ENCODE results near the gene ERVW-1.
"Not testable (repeated sequence)": the region's sequence is repeated elsewhere in the genome, so short reads cannot be mapped to it uniquely, and the experiment has no call there.

ERVW-1 gene

DNA sequence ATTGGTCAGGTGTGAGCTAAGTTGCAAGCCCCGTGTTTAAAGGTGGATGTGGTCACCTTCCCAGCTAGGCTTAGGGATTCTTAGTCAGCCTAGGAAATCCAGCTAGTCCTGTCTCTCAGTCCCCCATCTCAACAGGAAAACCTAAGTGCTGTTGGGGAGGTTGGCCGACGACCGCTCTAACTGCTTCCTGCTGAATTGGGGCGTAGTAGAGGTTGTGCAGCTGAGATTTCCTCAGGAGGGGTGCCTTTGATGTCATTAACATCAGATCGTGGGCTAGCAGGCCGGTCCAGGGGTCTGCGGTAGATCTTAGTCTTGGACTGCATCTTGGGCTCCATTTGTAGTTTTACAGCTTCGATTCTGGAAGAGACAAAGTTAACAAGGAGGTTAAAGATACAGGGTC is 9.2 kb downstream of the ERVW-1 start:
- not testable (repeated sequence) for DNase-seq (ENCODE audit: low spot score)

GRCh38 chr7:92466682-92467081 is 11.1 kb downstream of the ERVW-1 start:
- DNase-seq (ENCODE audit: low spot score): no peak

DNA sequence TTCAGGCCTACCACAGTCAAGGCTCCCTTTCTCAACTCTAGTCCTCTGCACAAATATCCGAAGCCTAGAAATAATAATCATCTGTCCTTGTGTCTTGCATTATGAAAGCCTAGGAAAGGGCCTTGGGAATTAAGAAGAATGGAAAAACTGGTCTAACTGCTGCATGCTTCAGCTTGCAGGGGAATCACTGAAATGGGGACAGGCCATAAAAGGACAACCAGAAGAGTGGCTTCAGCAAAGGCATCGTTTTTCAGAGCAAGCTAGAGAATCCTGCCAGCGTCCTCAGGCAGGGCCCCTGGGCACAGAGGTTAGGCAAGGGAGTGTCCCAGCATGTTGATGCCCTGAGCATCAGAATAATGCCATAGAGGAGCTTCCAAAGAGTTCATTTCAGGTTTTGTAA is 13.2 kb downstream of the ERVW-1 start:
- no peak for DNase-seq (ENCODE audit: low spot score)

GRCh38 chr7:92462560-92462959 is 15.2 kb downstream of the ERVW-1 start:
- DNase-seq (ENCODE audit: low spot score): no peak

DNA sequence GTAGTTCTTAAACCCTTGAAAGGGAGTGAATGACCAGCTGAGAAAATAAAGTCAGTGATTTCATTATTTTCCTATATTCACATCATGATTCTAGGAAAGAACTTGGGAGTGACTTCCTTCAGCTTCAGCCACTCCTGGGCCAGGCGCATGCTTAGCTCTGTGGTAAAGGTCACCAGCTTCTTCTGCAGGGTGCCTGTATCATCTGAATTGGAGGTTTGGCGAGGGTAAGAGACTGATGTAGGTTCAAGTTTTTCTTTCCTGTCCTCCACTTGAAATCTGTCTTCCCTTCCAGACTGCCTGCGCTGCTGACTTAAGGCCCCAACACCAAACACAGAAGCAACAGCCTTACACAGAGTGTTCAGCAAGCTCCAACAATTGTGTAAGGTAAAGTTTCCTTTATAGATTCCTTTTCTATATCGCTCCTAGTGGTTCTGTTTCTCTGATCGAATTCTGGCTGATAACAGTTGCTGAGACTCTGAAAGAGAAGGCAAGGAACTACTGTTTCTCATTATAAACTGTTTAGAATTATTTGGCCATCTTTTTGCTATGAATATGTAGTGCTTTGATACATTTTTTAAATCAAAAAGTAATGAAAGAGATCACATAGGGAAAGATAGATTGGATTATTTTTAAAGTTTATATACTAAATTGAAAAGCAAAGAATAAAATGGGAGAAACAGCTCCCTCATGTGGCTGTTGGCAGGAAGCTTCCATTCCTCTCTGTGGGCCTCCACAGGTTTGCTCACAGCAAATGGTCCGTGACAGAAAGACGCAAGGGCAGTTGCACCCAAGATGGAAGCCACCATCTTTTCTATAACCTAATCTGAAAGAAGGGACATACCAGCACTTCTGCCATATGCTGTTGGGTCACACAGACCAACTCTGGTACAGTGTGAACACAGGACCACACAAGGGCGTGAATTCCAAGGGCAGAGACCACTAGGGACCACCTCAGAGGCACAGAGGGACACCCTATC is 16.4 kb downstream of the ERVW-1 start:
- DNase-seq (ENCODE audit: low spot score): peak; percentile 71

DNA sequence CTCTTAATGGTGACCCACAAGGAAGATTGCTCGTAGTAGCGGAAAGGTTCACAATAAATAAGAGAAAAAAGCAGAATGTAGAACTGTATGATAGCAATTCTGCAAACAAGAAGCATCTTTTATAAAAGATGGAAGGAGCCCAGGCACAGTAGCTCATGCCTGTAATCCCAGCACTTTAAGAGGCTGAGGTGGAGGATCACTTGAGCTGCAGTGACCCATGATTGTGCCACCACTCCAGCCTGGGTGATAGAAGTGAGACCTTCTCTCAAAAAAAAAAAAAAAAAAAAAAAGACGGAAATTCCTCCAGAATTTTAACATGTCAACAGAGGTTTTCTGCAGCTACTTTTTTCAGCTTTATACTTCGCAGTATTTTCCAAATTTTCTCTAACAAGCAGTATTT is 17.2 kb downstream of the ERVW-1 start:
- no peak for DNase-seq (ENCODE audit: low spot score)

DNA sequence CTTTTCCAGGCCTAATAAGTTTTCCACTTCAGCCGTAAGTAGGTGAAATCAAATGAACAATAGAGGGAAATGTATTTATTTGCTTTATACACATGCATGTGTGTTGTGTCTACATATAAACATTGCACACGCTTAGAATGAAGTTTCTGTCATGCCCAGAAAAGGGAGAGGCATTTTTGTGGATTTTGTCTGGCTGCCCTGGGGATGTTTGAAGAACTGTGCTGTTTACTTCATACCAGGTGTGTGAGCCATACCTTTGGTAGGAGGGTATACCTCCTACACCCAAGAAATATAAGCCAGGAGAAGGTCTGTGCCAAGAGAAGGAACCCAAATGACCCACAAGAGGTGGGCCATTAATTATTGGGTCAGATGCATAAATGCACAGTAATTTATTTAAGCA is 17.6 kb downstream of the ERVW-1 start:
- no peak for DNase-seq (ENCODE audit: low spot score)

GRCh38 chr7:92456236-92456635 is 21.5 kb downstream of the ERVW-1 start:
- peak; percentile 10 for DNase-seq (ENCODE audit: low spot score)

DNA sequence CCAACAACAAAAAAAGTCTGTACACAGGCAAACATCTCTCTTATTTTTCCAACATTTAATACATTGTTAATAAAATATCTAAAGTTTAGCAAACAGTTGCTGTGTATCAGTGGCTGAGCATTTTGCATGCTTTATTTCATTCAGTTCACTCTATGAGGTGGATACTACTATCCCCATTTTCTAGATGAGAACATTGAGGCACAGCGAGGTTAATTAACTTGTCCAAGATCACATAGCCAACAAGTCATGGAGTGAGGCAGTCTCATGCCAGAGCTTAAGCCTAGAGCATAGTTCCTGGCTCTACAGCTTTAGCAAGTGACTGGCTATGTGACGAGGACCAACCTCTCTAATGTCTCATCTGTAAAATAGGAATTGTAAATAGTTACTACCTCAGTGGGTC is 26.1 kb downstream of the ERVW-1 start:
- no peak for DNase-seq (ENCODE audit: low spot score)

GRCh38 chr7:92448205-92448747 is 29.5 kb downstream of the ERVW-1 start:
- peak; percentile 48 for DNase-seq (ENCODE audit: low spot score)

DNA sequence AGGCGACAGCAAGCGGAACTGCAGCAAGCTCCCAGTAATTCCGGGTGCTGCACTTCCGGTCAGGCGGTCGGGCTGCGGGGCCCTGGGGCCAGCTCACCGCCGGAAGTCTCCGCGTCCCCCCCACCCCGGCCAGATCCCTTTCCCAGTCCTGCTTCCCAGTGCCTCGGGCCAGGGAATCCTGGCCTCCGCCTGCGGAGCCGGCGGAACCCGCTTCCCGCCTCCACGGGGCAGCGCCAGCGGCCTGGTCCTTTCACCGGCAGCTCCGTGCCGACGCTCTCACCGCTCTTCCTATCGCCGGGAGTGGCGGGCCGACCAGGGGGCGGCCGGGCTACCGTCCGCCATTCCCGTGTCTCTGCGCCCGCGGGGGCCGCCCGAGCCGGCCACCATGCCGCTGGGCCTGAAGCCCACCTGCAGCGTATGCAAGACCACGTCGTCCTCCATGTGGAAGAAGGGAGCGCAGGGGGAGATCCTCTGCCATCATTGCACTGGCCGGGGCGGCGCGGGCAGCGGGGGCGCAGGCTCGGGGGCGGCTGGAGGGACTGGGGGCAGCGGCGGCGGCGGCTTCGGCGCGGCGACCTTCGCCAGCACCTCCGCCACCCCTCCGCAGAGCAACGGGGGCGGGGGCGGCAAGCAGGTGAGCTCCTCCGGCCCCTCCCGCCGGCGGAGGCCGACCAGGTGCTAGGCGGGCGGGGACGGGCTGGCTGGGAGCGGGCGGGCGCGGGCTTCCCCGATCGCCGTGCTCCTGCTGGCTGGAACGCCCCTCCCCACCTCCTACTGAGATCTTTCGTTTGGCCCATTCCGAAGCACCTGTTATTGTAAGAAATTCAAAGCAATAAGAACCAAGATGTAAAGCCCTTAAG is 30.2 kb downstream of the ERVW-1 start, which contains the start of gene GATAD1:
Gene GATAD1 (plus strand): TSS at position 138 of the 860 bp plus-strand sequence. CDS start 248 bp downstream, at position 386.
- peak; percentile 98 for DNase-seq (ENCODE audit: low spot score)

DNA sequence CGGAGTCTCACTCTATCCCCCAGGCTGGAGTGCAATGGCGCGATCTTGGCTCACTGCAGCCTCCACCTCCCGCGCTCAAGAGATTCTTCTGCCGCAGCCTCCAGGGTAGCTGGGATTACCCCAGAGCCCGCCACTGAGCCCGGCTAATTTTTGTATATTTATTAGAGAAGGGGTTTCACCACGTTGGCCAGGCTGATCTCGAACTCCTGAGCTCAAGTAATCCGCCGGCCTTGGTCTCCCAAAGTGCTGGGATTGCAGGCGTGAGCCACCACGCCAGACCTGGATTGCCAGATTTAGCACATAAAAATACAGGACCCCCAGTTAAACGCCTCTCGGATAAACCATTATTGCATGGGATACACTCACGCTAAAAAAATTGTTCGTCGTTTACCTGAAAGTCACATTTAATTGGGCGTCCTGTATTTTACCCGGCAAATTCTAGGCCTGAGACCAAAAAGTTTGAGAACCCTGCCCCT is 30.8 kb downstream of the ERVW-1 start:
- DNase-seq (ENCODE audit: low spot score): no peak

GRCh38 chr7:92442720-92443119 is 35.0 kb downstream of the ERVW-1 start:
- DNase-seq (ENCODE audit: low spot score): not testable (repeated sequence)

- no peak for DNase-seq (ENCODE audit: low spot score)
Observed at GRCh38 chr7:92437956-92438491, 39.7 kb downstream of the ERVW-1 start.

GRCh38 chr7:92436612-92437445 is 40.9 kb downstream of the ERVW-1 start:
- no peak for DNase-seq (ENCODE audit: low spot score)

GRCh38 chr7:92435542-92435941 is 42.2 kb downstream of the ERVW-1 start:
- DNase-seq (ENCODE audit: low spot score): no peak

GRCh38 chr7:92433019-92433418 is 44.7 kb downstream of the ERVW-1 start:
- DNase-seq (ENCODE audit: low spot score): no peak

DNA sequence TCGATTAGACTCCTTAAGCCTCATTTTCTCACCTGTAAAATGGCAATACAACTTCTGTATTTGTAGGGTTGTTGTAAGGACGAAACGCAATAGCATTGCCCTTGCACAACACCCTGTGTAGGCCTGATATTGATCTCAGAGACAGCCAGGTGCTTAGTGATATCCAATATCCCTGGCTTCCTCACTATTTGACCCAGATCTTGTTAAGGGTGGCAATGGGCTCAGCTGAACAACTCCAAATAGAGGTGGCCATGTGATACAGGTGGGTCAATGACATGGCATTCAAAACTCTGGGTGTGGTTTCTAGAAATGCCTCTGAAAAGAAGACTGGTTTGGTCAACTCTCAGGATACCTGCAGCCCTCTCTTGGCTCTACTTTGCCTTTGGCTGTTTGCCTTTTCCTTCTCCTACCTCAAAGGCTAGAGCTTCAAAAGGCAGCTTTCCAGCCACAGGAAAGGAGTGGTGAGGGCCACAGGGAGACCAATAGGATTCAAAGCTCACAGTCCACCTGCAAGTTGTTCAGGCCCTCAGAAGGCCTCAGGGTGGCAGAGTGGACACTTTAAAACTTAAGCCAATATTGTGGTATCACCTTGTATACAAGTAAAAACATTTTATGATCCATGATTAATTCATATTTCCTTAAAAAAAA is 45.3 kb downstream of the ERVW-1 start:
- DNase-seq (ENCODE audit: low spot score): no peak

GRCh38 chr7:92427193-92427592 is 50.6 kb downstream of the ERVW-1 start:
- no peak for DNase-seq (ENCODE audit: low spot score)

DNA sequence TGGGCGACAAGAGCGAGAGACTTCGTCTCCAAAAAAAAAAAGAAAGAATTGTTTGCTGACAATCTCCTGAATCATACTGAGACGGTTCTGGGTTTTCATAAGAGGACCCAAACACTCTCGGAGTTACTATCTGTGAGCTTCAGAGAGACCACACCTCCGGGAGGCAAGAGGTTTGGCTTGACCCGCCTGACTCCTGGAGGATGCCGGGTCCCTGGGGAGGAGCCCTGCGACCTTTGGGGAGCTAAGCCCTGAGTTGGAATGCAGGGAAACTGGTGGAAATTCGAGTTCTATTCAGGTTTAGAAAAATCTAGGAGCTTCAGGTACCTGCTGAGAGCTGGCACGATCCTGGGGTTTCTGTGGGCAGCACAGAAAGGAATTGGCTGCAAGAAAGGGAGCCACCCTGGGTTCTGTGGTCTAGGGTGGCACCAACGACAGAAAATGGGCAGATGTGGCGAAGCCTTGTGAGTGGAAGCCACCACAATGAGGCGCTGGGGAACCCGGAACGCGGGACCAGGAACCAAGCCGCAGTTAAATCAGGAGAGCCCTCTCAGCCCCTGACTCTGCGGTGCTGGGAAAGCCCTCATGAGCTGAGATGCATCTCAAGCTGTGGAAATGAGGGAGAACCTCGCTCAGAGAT is 52.3 kb downstream of the ERVW-1 start:
- no peak for DNase-seq (ENCODE audit: low spot score)
